ENCODE measurements around the gene POLR2I.
A peak's percentile ranks its signal among the peaks of the same experiment; 100 is the strongest.

POLR2I gene

DNA sequence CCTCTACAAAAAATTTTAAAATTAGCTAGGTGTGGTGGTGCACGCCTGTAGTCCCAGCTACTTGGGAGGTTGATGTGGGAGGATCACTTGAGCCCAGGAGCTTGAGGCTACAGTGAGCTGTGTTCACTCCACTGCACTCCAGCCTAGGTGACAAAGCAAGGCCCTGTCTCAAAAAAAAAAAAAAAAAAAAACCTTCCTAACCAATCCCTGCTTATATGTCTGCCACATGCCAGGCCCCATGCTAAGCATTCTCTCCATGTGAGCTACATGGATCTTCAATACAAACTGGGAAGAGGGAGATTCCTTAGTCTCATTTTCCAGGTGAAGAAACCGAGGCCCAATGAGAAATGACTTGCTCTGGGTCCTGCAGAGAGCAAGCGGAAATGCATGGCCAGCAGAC, 6.0 kb downstream of the POLR2I start:
- no peaks in the 10 kb centered on the region for H3K9me3 ChIP-seq (ENCODE audit: control insufficient read depth, insufficient read depth, low read depth, low read length)
- no peak overlapping the region for H3K27ac ChIP-seq (ENCODE audit: extremely low read depth, low read depth, low read length)
- peak; percentile 82 for TF ChIP-seq ZNF362 (tag by site-specific recombination; IDR thresholded peaks at IDR 0.05)
- TF ChIP-seq GLIS1 (tag by site-specific recombination; IDR thresholded peaks at IDR 0.05), result peak; percentile 90
- TF ChIP-seq ZNF596 (tag by site-specific recombination; IDR thresholded peaks at IDR 0.05), result no peak
- TF ChIP-seq ZNF76 (tag by site-specific recombination; IDR thresholded peaks at IDR 0.05; ENCODE audit: borderline replicate concordance, low read depth), result no peak
- no peak for TF ChIP-seq SETDB1 (IDR thresholded peaks at IDR 0.05; ENCODE audit: insufficient read length, low read length)
- TF ChIP-seq ZNF280D (tag by site-specific recombination; IDR thresholded peaks at IDR 0.05), result peak; percentile 50; the same call in 1 of the 2 replicates
- no peak for TF ChIP-seq ZNF549 (tag by site-specific recombination; IDR thresholded peaks at IDR 0.05)
- no peak for TF ChIP-seq ZBTB17 (tag by site-specific recombination; IDR thresholded peaks at IDR 0.05)
- no peak for TF ChIP-seq ZNF350 (tag by site-specific recombination; IDR thresholded peaks at IDR 0.05)
- H3K4me1 ChIP-seq (ENCODE audit: control insufficient read depth, insufficient read depth, low read length), result peaks cover 4% of the 10 kb centered on the region
- ChIA-PET CTCF (interaction anchor here (0.5 to 3.2 kb wide), 4 partner anchors 33 to 1064 kb away, joined by 3 to 22 read pairs (median 4); no protein-coding TSS in a partner anchor), POLR2A (interaction anchor here (0.6 to 2.8 kb wide), 10 partner anchors 9 to 1752 kb away, joined by 3 to 11 read pairs (median 3); partner anchors contain the start of genes CAPNS1, THAP8 and WDR62)
- peaks cover 54 to 65% of the 10 kb centered on the region in 2 experiments for H3K36me3 ChIP-seq (ENCODE audit: control insufficient read depth in 2 of 2, insufficient read depth in 1 of 2, low read length in 2 of 2)
- no peak overlapping the region for H3K4me3 ChIP-seq (ENCODE audit: low read depth, low read length)

DNA sequence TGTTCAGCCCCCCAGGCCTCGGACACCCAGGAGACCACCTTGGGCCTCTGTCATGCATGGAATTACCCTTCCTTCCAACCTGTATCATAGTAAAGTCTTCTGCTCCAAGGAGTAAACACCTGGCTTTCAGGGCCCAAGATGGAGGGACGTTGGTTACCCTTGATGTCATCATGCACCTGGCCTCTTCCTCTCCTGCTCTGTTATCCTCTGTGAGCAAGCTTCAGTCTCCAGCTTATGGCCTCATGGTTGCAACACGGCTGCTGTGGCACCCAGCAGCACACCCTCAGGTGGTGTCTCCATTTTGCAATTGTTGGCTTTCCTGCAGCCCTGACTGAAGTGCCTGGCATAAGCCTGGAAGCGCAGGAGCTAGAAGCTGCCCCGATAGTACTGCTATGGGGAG, 7.7 kb downstream of the POLR2I start:
- peak overlapping the region; percentile 41; the same call in 1 of the 2 replicates for H3K27ac ChIP-seq (ENCODE audit: extremely low read depth, low read depth, low read length)
- H3K4me3 ChIP-seq (ENCODE audit: low read depth, low read length), result no peak overlapping the region
- peaks cover 58 to 64% of the 10 kb centered on the region in 2 experiments for H3K36me3 ChIP-seq (ENCODE audit: control insufficient read depth in 2 of 2, insufficient read depth in 1 of 2, low read length in 2 of 2)
- H3K9me3 ChIP-seq (ENCODE audit: control insufficient read depth, insufficient read depth, low read depth, low read length), result no peaks in the 10 kb centered on the region
- ChIA-PET CTCF (interaction anchor here (3.2 kb wide), 1 partner anchor 46 kb away, joined by 22 read pairs; no protein-coding TSS in a partner anchor), POLR2A (interaction anchor here (1.3 to 2.4 kb wide), 2 partner anchors 9 to 93 kb away, joined by 5 to 22 read pairs; partner anchors contain the start of genes ALKBH6, POLR2I and TBCB)
- no peaks in the 10 kb centered on the region for H3K4me1 ChIP-seq (ENCODE audit: control insufficient read depth, insufficient read depth, low read length)
- TF ChIP-seq, protein P1, sequence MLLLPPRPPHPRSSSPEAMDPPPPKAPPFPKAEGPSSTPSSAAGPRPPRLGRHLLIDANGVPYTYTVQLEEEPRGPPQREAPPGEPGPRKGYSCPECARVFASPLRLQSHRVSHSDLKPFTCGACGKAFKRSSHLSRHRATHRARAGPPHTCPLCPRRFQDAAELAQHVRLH (tag by site-specific recombination; IDR thresholded peaks at IDR 0.05), result peak; percentile 68; the same call in 1 of the 2 replicates
- TF ChIP-seq ZNF391 (tag by site-specific recombination; IDR thresholded peaks at IDR 0.05; ENCODE audit: borderline replicate concordance, low read depth), result no peak
- peak; percentile 98 for TF ChIP-seq ZNF280D (tag by site-specific recombination; IDR thresholded peaks at IDR 0.05)
- no peak for TF ChIP-seq ZNF311 (tag by site-specific recombination; IDR thresholded peaks at IDR 0.05; ENCODE audit: borderline replicate concordance)
- no peak for TF ChIP-seq ZNF610 (tag by site-specific recombination; IDR thresholded peaks at IDR 0.05; ENCODE audit: borderline replicate concordance)
- TF ChIP-seq SCRT2 (tag by site-specific recombination; IDR thresholded peaks at IDR 0.05), result no peak
- no peak for TF ChIP-seq ZNF292 (tag by site-specific recombination; IDR thresholded peaks at IDR 0.05; ENCODE audit: borderline replicate concordance, low read depth)
- no peak for TF ChIP-seq ZNF433 (tag by site-specific recombination; IDR thresholded peaks at IDR 0.05; ENCODE audit: low read depth)
- TF ChIP-seq ZNF426 (tag by site-specific recombination; IDR thresholded peaks at IDR 0.05), result no peak
- TF ChIP-seq ZNF354C (tag by site-specific recombination; IDR thresholded peaks at IDR 0.05; ENCODE audit: borderline replicate concordance, low read depth), result no peak
- TF ChIP-seq, protein P2, sequence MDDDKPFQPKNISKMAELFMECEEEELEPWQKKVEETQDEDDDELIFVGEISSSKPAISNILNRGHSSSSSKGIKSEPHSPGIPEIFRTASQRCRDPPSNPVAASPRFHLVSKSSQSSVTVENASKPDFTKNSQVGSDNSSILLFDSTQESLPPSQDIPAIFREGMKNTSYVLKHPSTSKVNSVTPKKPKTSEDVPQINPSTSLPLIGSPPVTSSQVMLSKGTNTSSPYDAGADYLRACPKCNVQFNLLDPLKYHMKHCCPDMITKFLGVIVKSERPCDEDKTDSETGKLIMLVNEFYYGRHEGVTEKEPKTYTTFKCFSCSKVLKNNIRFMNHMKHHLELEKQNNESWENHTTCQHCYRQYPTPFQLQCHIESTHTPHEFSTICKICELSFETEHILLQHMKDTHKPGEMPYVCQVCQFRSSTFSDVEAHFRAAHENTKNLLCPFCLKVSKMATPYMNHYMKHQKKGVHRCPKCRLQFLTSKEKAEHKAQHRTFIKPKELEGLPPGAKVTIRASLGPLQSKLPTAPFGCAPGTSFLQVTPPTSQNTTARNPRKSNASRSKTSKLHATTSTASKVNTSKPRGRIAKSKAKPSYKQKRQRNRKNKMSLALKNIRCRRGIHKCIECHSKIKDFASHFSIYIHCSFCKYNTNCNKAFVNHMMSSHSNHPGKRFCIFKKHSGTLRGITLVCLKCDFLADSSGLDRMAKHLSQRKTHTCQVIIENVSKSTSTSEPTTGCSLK (tag by site-specific recombination; IDR thresholded peaks at IDR 0.05), result no peak
- peak; percentile 45; the same call in 1 of the 2 replicates for TF ChIP-seq SP7 (tag by site-specific recombination; IDR thresholded peaks at IDR 0.05)
- TF ChIP-seq ZSCAN30 (tag by site-specific recombination; IDR thresholded peaks at IDR 0.05), result 0 out of 2 replicates have a peak, but pooled peaks have one; percentile 21
- TF ChIP-seq ZXDB (tag by site-specific recombination; IDR thresholded peaks at IDR 0.05), result no peak
- TF ChIP-seq, protein P3, sequence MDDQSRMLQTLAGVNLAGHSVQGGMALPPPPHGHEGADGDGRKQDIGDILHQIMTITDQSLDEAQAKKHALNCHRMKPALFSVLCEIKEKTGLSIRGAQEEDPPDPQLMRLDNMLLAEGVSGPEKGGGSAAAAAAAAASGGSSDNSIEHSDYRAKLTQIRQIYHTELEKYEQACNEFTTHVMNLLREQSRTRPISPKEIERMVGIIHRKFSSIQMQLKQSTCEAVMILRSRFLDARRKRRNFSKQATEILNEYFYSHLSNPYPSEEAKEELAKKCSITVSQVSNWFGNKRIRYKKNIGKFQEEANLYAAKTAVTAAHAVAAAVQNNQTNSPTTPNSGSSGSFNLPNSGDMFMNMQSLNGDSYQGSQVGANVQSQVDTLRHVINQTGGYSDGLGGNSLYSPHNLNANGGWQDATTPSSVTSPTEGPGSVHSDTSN (CRISPR knock-in tag; IDR thresholded peaks at IDR 0.05), result no peak
